Measurements from ENCODE around the gene YLPM1.
"Not testable (repeated sequence)": the region's sequence is repeated elsewhere in the genome, so short reads cannot be mapped to it uniquely, and the experiment has no call there.

Gene YLPM1

DNA sequence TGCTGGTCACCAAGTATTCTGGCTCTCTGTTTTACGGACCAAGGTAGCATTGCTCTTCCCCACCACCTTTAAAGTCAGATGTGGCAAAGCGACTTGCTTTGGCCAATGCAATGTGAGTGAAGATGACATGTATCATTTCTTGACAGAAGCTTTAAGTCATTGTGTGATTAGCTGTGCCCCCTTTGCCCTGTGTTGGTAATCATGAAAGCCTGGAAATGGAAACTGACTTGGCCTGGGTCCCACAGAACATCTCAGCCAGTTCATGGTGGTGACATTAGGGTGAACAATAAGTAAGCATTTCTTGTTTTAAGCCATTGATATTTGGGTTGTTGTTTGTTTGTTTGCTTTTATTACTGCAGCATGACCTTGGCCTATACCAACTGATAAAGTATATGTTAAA, 15.9 kb upstream of the YLPM1 start:
- no peak for DNase-seq (ENCODE audit: insufficient read length, low spot score)
- no peak for FAIRE-seq
- no peak for TF ChIP-seq SPI1 (IDR thresholded peaks at IDR 0.05; ENCODE audit: low read depth, low read length)
- TF ChIP-seq TAF1 (IDR thresholded peaks at IDR 0.05; ENCODE audit: low read depth, low read length): no peak
- no peak for TF ChIP-seq POLR2A (IDR thresholded peaks at IDR 0.05; ENCODE audit: low read depth, low read length)
- no peak for TF ChIP-seq POU2F2 (IDR thresholded peaks at IDR 0.05; ENCODE audit: low read depth, low read length)

DNA sequence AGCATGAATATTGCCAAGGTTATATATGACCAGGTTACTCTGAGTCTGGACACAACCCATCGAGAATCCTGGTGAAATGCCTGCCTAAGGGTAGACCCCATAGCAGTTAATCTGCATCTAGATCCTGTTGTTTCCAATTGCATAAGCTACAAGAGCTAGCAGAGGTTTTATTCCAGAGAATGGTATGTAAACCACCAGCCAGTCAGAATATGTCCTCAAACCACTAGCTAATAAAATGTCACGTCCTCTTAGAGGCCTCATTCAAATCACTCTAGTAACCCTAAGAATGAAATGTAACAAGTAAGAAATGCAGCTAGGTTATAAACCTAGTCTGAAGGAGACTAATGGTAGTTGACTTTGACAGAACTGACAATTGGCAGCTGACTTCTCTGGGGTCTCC, 9.0 kb upstream of the YLPM1 start:
- TF ChIP-seq POLR2A (IDR thresholded peaks at IDR 0.05; ENCODE audit: low read depth, low read length) (no peak), SPI1 (IDR thresholded peaks at IDR 0.05; ENCODE audit: low read depth, low read length) (no peak), POU2F2 (IDR thresholded peaks at IDR 0.05; ENCODE audit: low read depth, low read length) (no peak), PAX5 (IDR thresholded peaks at IDR 0.05; ENCODE audit: insufficient read depth, low read length, severe bottlenecking) (no peak), POLR2AphosphoS5 (IDR thresholded peaks at IDR 0.05; ENCODE audit: low read depth, low read length) (no peak)
- FAIRE-seq (no peak), DNase-seq (ENCODE audit: insufficient read length, low spot score) (no peak)

GRCh38 chr14:74754899-74755298, 8.2 kb upstream of the YLPM1 start:
- TF ChIP-seq PAX5 (IDR thresholded peaks at IDR 0.05; ENCODE audit: insufficient read depth, low read length, severe bottlenecking): no peak
- TF ChIP-seq POLR2A (IDR thresholded peaks at IDR 0.05; ENCODE audit: low read depth, low read length): no peak
- no peak for TF ChIP-seq SPI1 (IDR thresholded peaks at IDR 0.05; ENCODE audit: low read depth, low read length)
- no peak for TF ChIP-seq TAF1 (IDR thresholded peaks at IDR 0.05; ENCODE audit: low read depth, low read length)
- TF ChIP-seq POLR2AphosphoS5 (IDR thresholded peaks at IDR 0.05; ENCODE audit: low read depth, low read length): no peak
- no peak for TF ChIP-seq POU2F2 (IDR thresholded peaks at IDR 0.05; ENCODE audit: low read depth, low read length)
- no peak for FAIRE-seq
- DNase-seq (ENCODE audit: insufficient read length, low spot score): no peak

DNA sequence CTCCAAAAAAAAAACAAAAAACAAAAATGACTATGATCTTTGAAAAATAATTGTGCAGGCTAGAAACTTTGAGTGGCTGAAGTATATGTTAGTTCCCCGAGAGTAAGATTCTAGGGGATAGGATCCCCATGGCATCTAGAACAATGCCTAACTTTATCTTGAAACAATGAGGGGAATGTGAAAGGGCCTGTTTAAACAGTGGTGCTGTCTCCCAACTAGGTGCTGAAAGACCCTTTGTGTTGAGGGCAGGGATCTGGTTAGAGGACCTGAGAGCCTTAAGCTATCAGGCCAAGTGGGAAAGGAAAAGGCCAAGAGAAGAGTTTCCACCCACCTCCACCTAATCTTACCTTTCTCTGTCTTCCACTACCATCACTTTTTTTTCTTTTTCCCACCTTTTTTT, 6.8 kb upstream of the YLPM1 start:
- DNase-seq (ENCODE audit: insufficient read length, low spot score): no peak
- TF ChIP-seq TAF1 (IDR thresholded peaks at IDR 0.05; ENCODE audit: low read depth, low read length) (no peak), SPI1 (IDR thresholded peaks at IDR 0.05; ENCODE audit: low read depth, low read length) (no peak), POU2F2 (IDR thresholded peaks at IDR 0.05; ENCODE audit: low read depth, low read length) (no peak), POLR2A (IDR thresholded peaks at IDR 0.05; ENCODE audit: low read depth, low read length) (no peak), PAX5 (IDR thresholded peaks at IDR 0.05; ENCODE audit: insufficient read depth, low read length, severe bottlenecking) (no peak), POLR2AphosphoS5 (IDR thresholded peaks at IDR 0.05; ENCODE audit: low read depth, low read length) (no peak)
- FAIRE-seq: no peak

- FAIRE-seq; DNase-seq (ENCODE audit: insufficient read length, low spot score): not testable (repeated sequence)
Measured at GRCh38 chr14:74758505-74758904, 4.6 kb upstream of the YLPM1 start.

DNA sequence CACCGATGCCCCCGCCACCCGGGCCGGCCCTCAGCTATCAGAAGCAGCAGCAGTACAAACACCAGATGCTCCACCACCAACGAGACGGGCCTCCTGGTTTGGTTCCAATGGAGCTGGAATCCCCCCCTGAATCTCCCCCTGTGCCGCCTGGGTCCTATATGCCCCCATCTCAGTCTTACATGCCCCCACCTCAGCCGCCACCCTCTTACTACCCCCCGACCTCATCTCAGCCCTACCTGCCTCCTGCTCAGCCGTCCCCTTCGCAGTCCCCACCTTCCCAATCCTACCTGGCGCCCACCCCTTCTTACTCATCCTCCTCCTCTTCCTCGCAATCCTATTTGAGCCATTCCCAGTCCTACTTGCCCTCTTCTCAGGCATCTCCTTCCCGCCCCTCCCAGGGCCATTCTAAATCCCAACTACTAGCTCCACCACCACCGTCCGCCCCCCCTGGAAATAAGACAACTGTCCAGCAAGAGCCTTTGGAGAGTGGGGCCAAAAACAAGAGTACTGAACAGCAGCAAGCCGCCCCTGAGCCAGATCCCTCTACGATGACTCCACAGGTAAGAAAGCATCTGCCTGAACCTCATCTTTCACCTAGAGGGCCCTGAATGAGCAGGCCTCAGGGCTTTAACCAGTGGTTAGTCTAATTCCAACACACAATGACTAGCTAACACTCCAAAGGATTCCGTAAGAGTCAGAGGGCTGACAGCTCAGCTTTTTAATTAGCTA, 851 bp downstream of the YLPM1 start:
- no peak for FAIRE-seq

GRCh38 chr14:74765721-74766120, 2.6 kb downstream of the YLPM1 start:
- FAIRE-seq (no peak), DNase-seq (ENCODE audit: insufficient read length, low spot score) (no peak)

More for the DNA sequence above, 851 bp downstream of the YLPM1 start:
- DNase-seq (ENCODE audit: insufficient read length, low spot score): no peak
- no peak for TF ChIP-seq SPI1 (IDR thresholded peaks at IDR 0.05; ENCODE audit: low read depth, low read length)
- TF ChIP-seq POLR2AphosphoS5 (IDR thresholded peaks at IDR 0.05; ENCODE audit: low read depth, low read length): no peak
- TF ChIP-seq POLR2A (IDR thresholded peaks at IDR 0.05; ENCODE audit: low read depth, low read length): no peak
- 0 out of 2 replicates have a peak, but pooled peaks have one; percentile 12 for TF ChIP-seq POU2F2 (IDR thresholded peaks at IDR 0.05; ENCODE audit: low read depth, low read length)

DNA sequence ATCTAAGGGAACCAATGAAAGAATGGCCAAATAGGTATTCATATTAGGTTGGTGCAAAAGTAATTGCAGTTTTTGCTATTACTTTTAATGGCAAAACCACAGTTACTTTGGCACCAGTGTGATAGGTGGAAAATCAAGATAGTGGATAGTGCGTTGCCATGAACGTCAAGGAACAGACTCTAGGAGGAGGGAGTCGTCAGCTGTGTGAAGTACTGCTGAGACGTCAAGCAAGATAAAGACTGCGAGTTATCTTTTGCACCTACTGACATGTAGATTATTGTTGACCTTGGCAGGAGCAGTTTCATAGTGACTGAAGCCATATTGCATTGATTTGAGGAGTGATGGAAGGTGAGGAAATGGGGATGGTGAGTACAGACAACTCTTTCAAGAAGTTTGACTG, 8.3 kb downstream of the YLPM1 start:
- TF ChIP-seq TAF1 (IDR thresholded peaks at IDR 0.05; ENCODE audit: low read depth, low read length) (no peak), SPI1 (IDR thresholded peaks at IDR 0.05; ENCODE audit: low read depth, low read length) (no peak), POLR2A (IDR thresholded peaks at IDR 0.05; ENCODE audit: low read depth, low read length) (no peak)
- DNase-seq (ENCODE audit: insufficient read length, low spot score) (no peak), FAIRE-seq (no peak)

More at GRCh38 chr14:74765721-74766120, 2.6 kb downstream of the YLPM1 start:
- TF ChIP-seq PAX5 (IDR thresholded peaks at IDR 0.05; ENCODE audit: insufficient read depth, low read length, severe bottlenecking) (no peak), TAF1 (IDR thresholded peaks at IDR 0.05; ENCODE audit: low read depth, low read length) (no peak), POLR2AphosphoS5 (IDR thresholded peaks at IDR 0.05; ENCODE audit: low read depth, low read length) (no peak), POLR2A (IDR thresholded peaks at IDR 0.05; ENCODE audit: low read depth, low read length) (no peak), SPI1 (IDR thresholded peaks at IDR 0.05; ENCODE audit: low read depth, low read length) (no peak), POU2F2 (IDR thresholded peaks at IDR 0.05; ENCODE audit: low read depth, low read length) (no peak)

GRCh38 chr14:74784634-74785033, 21.5 kb downstream of the YLPM1 start:
- FAIRE-seq (no peak), DNase-seq (ENCODE audit: insufficient read length, low spot score) (no peak)
- no peak for TF ChIP-seq SPI1 (IDR thresholded peaks at IDR 0.05; ENCODE audit: low read depth, low read length)
- TF ChIP-seq POU2F2 (IDR thresholded peaks at IDR 0.05; ENCODE audit: low read depth, low read length): no peak
- no peak for TF ChIP-seq POLR2A (IDR thresholded peaks at IDR 0.05; ENCODE audit: low read depth, low read length)
- no peak for TF ChIP-seq TAF1 (IDR thresholded peaks at IDR 0.05; ENCODE audit: low read depth, low read length)
- no peak for TF ChIP-seq PAX5 (IDR thresholded peaks at IDR 0.05; ENCODE audit: insufficient read depth, low read length, severe bottlenecking)
- no peak for TF ChIP-seq POLR2AphosphoS5 (IDR thresholded peaks at IDR 0.05; ENCODE audit: low read depth, low read length)

GRCh38 chr14:74785056-74785613, 22.0 kb downstream of the YLPM1 start:
- no peak for FAIRE-seq
- TF ChIP-seq POLR2A (IDR thresholded peaks at IDR 0.05; ENCODE audit: low read depth, low read length): no peak
- TF ChIP-seq POU2F2 (IDR thresholded peaks at IDR 0.05; ENCODE audit: low read depth, low read length): no peak
- TF ChIP-seq TAF1 (IDR thresholded peaks at IDR 0.05; ENCODE audit: low read depth, low read length): no peak
- no peak for TF ChIP-seq POLR2AphosphoS5 (IDR thresholded peaks at IDR 0.05; ENCODE audit: low read depth, low read length)
- TF ChIP-seq SPI1 (IDR thresholded peaks at IDR 0.05; ENCODE audit: low read depth, low read length): no peak
- DNase-seq (ENCODE audit: insufficient read length, low spot score): no peak

Measured in GM12891 (cell line).